ENCODE data around the gene C8A.

Gene C8A

GRCh38 chr1:56859287-56859686 lies 4.7 kb downstream of the C8A start:
- no peaks in the 10 kb centered on the region for H3K9me3 ChIP-seq (ENCODE audit: control insufficient read depth in 2 of 2, low read length in 2 of 2)
- H3K36me3 ChIP-seq (ENCODE audit: control insufficient read depth in 2 of 2, insufficient read depth in 2 of 2, low read length in 2 of 2): no peaks in the 10 kb centered on the region
- no peak overlapping the region for H3K27ac ChIP-seq (ENCODE audit: low read length)
- H3K9ac ChIP-seq (ENCODE audit: low read length in 2 of 2): no peak overlapping the region
- H3K4me3 ChIP-seq (ENCODE audit: low read length in 2 of 2): no peak overlapping the region
- no peaks in the 10 kb centered on the region for H3K4me1 ChIP-seq (ENCODE audit: control insufficient read depth, insufficient read depth, low read length)
- H3K27me3 ChIP-seq (ENCODE audit: control insufficient read depth in 1 of 2, insufficient read depth in 2 of 2, low read length in 2 of 2): no peaks in the 10 kb centered on the region

- no peaks in the 10 kb centered on the region for H3K27me3 ChIP-seq (ENCODE audit: control insufficient read depth in 1 of 2, insufficient read depth in 2 of 2, low read length in 2 of 2)
- H3K9me3 ChIP-seq (ENCODE audit: control insufficient read depth in 2 of 2, low read length in 2 of 2): no peaks in the 10 kb centered on the region
- H3K9ac ChIP-seq (ENCODE audit: low read length in 2 of 2): no peak overlapping the region
- no peak overlapping the region for H3K27ac ChIP-seq (ENCODE audit: low read length)
- H3K36me3 ChIP-seq (ENCODE audit: control insufficient read depth in 2 of 2, insufficient read depth in 2 of 2, low read length in 2 of 2): no peaks in the 10 kb centered on the region
- H3K4me3 ChIP-seq (ENCODE audit: low read length in 2 of 2): no peak overlapping the region
- no peaks in the 10 kb centered on the region for H3K4me1 ChIP-seq (ENCODE audit: control insufficient read depth, insufficient read depth, low read length)
Measured at GRCh38 chr1:56863265-56863992, 8.8 kb downstream of the C8A start.

- Histone ChIP-seq H3K9ac (ENCODE audit: low read length in 2 of 2) (no peak overlapping the region), H3K27ac (ENCODE audit: low read length) (no peak overlapping the region), H3K9me3 (ENCODE audit: control insufficient read depth in 2 of 2, low read length in 2 of 2) (no peaks in the 10 kb centered on the region), H3K4me1 (ENCODE audit: control insufficient read depth, insufficient read depth, low read length) (no peaks in the 10 kb centered on the region), H3K36me3 (ENCODE audit: control insufficient read depth in 2 of 2, insufficient read depth in 2 of 2, low read length in 2 of 2) (no peaks in the 10 kb centered on the region), H3K27me3 (ENCODE audit: control insufficient read depth in 1 of 2, insufficient read depth in 2 of 2, low read length in 2 of 2) (no peaks in the 10 kb centered on the region), H3K4me3 (ENCODE audit: low read length in 2 of 2) (no peak overlapping the region)
Measured at GRCh38 chr1:56864430-56864829, 9.8 kb downstream of the C8A start.

GRCh38 chr1:56866656-56867055 lies 12.1 kb downstream of the C8A start:
- H3K4me3 ChIP-seq (ENCODE audit: low read length in 2 of 2): no peak overlapping the region
- H3K27me3 ChIP-seq (ENCODE audit: control insufficient read depth in 1 of 2, insufficient read depth in 2 of 2, low read length in 2 of 2): no peaks in the 10 kb centered on the region
- no peaks in the 10 kb centered on the region for H3K36me3 ChIP-seq (ENCODE audit: control insufficient read depth in 2 of 2, insufficient read depth in 2 of 2, low read length in 2 of 2)
- H3K9me3 ChIP-seq (ENCODE audit: control insufficient read depth in 2 of 2, low read length in 2 of 2): no peaks in the 10 kb centered on the region
- H3K4me1 ChIP-seq (ENCODE audit: control insufficient read depth, insufficient read depth, low read length): no peaks in the 10 kb centered on the region
- H3K27ac ChIP-seq (ENCODE audit: low read length): no peak overlapping the region
- H3K9ac ChIP-seq (ENCODE audit: low read length in 2 of 2): no peak overlapping the region

GRCh38 chr1:56867491-56867890 lies 12.9 kb downstream of the C8A start:
- H3K27me3 ChIP-seq (ENCODE audit: control insufficient read depth in 1 of 2, insufficient read depth in 2 of 2, low read length in 2 of 2): no peaks in the 10 kb centered on the region
- no peak overlapping the region for H3K9ac ChIP-seq (ENCODE audit: low read length in 2 of 2)
- no peaks in the 10 kb centered on the region for H3K9me3 ChIP-seq (ENCODE audit: control insufficient read depth in 2 of 2, low read length in 2 of 2)
- H3K36me3 ChIP-seq (ENCODE audit: control insufficient read depth in 2 of 2, insufficient read depth in 2 of 2, low read length in 2 of 2): no peaks in the 10 kb centered on the region
- H3K4me3 ChIP-seq (ENCODE audit: low read length in 2 of 2): no peak overlapping the region
- no peak overlapping the region for H3K27ac ChIP-seq (ENCODE audit: low read length)
- H3K4me1 ChIP-seq (ENCODE audit: control insufficient read depth, insufficient read depth, low read length): no peaks in the 10 kb centered on the region

- H3K36me3 ChIP-seq (ENCODE audit: control insufficient read depth in 2 of 2, insufficient read depth in 2 of 2, low read length in 2 of 2): no peaks in the 10 kb centered on the region
- H3K9ac ChIP-seq (ENCODE audit: low read length in 2 of 2): no peak overlapping the region
- H3K4me3 ChIP-seq (ENCODE audit: low read length in 2 of 2): no peak overlapping the region
- H3K27me3 ChIP-seq (ENCODE audit: control insufficient read depth in 1 of 2, insufficient read depth in 2 of 2, low read length in 2 of 2): no peaks in the 10 kb centered on the region
- H3K9me3 ChIP-seq (ENCODE audit: control insufficient read depth in 2 of 2, low read length in 2 of 2): no peaks in the 10 kb centered on the region
- no peaks in the 10 kb centered on the region for H3K4me1 ChIP-seq (ENCODE audit: control insufficient read depth, insufficient read depth, low read length)
- no peak overlapping the region for H3K27ac ChIP-seq (ENCODE audit: low read length)
Measured at GRCh38 chr1:56868761-56869160, 14.2 kb downstream of the C8A start.

- Histone ChIP-seq H3K4me3 (ENCODE audit: low read length in 2 of 2) (no peak overlapping the region), H3K4me1 (ENCODE audit: control insufficient read depth, insufficient read depth, low read length) (no peaks in the 10 kb centered on the region), H3K36me3 (ENCODE audit: control insufficient read depth in 2 of 2, insufficient read depth in 2 of 2, low read length in 2 of 2) (no peaks in the 10 kb centered on the region), H3K27ac (ENCODE audit: low read length) (no peak overlapping the region), H3K9ac (ENCODE audit: low read length in 2 of 2) (no peak overlapping the region), H3K27me3 (ENCODE audit: control insufficient read depth in 1 of 2, insufficient read depth in 2 of 2, low read length in 2 of 2) (no peaks in the 10 kb centered on the region), H3K9me3 (ENCODE audit: control insufficient read depth in 2 of 2, low read length in 2 of 2) (no peaks in the 10 kb centered on the region)
Measured at GRCh38 chr1:56872597-56872996, 18.0 kb downstream of the C8A start.

- Histone ChIP-seq H3K27ac (ENCODE audit: low read length) (no peak overlapping the region), H3K9ac (ENCODE audit: low read length in 2 of 2) (no peak overlapping the region), H3K4me1 (ENCODE audit: control insufficient read depth, insufficient read depth, low read length) (no peaks in the 10 kb centered on the region), H3K4me3 (ENCODE audit: low read length in 2 of 2) (no peak overlapping the region), H3K9me3 (ENCODE audit: control insufficient read depth in 2 of 2, low read length in 2 of 2) (no peaks in the 10 kb centered on the region), H3K36me3 (ENCODE audit: control insufficient read depth in 2 of 2, insufficient read depth in 2 of 2, low read length in 2 of 2) (no peaks in the 10 kb centered on the region), H3K27me3 (ENCODE audit: control insufficient read depth in 1 of 2, insufficient read depth in 2 of 2, low read length in 2 of 2) (no peaks in the 10 kb centered on the region)
Measured at GRCh38 chr1:56873213-56873612, 18.6 kb downstream of the C8A start.

GRCh38 chr1:56874689-56875088 lies 20.1 kb downstream of the C8A start:
- H3K27me3 ChIP-seq (ENCODE audit: control insufficient read depth in 1 of 2, insufficient read depth in 2 of 2, low read length in 2 of 2): no peaks in the 10 kb centered on the region
- no peaks in the 10 kb centered on the region for H3K36me3 ChIP-seq (ENCODE audit: control insufficient read depth in 2 of 2, insufficient read depth in 2 of 2, low read length in 2 of 2)
- no peak overlapping the region for H3K4me3 ChIP-seq (ENCODE audit: low read length in 2 of 2)
- H3K9ac ChIP-seq (ENCODE audit: low read length in 2 of 2): no peak overlapping the region
- H3K9me3 ChIP-seq (ENCODE audit: control insufficient read depth in 2 of 2, low read length in 2 of 2): no peaks in the 10 kb centered on the region
- H3K27ac ChIP-seq (ENCODE audit: low read length): no peak overlapping the region
- no peaks in the 10 kb centered on the region for H3K4me1 ChIP-seq (ENCODE audit: control insufficient read depth, insufficient read depth, low read length)

GRCh38 chr1:56877973-56878372 lies 23.4 kb downstream of the C8A start:
- no peaks in the 10 kb centered on the region for H3K36me3 ChIP-seq (ENCODE audit: control insufficient read depth in 2 of 2, insufficient read depth in 2 of 2, low read length in 2 of 2)
- H3K27me3 ChIP-seq (ENCODE audit: control insufficient read depth in 1 of 2, insufficient read depth in 2 of 2, low read length in 2 of 2): no peaks in the 10 kb centered on the region
- H3K4me3 ChIP-seq (ENCODE audit: low read length in 2 of 2): no peak overlapping the region
- H3K9ac ChIP-seq (ENCODE audit: low read length in 2 of 2): no peak overlapping the region
- no peaks in the 10 kb centered on the region for H3K4me1 ChIP-seq (ENCODE audit: control insufficient read depth, insufficient read depth, low read length)
- H3K27ac ChIP-seq (ENCODE audit: low read length): no peak overlapping the region
- no peaks in the 10 kb centered on the region for H3K9me3 ChIP-seq (ENCODE audit: control insufficient read depth in 2 of 2, low read length in 2 of 2)

GRCh38 chr1:56880774-56881173 lies 26.2 kb downstream of the C8A start:
- Histone ChIP-seq H3K27me3 (ENCODE audit: control insufficient read depth in 1 of 2, insufficient read depth in 2 of 2, low read length in 2 of 2) (no peaks in the 10 kb centered on the region), H3K9ac (ENCODE audit: low read length in 2 of 2) (no peak overlapping the region), H3K9me3 (ENCODE audit: control insufficient read depth in 2 of 2, low read length in 2 of 2) (no peaks in the 10 kb centered on the region), H3K4me3 (ENCODE audit: low read length in 2 of 2) (no peak overlapping the region), H3K27ac (ENCODE audit: low read length) (no peak overlapping the region), H3K4me1 (ENCODE audit: control insufficient read depth, insufficient read depth, low read length) (no peaks in the 10 kb centered on the region), H3K36me3 (ENCODE audit: control insufficient read depth in 2 of 2, insufficient read depth in 2 of 2, low read length in 2 of 2) (no peaks in the 10 kb centered on the region)
